ENCODE results near the gene TMEM119. TPM values are rescaled to one million over a fixed set of nuclear protein-coding genes. Genes with fewer than 3 reads are reported as not detected.

TMEM119 gene
- total and polyA plus RNA-seq, 2 of the 8 experiments (the other 6 are each of a cell fraction or from before 2014, with no cell fraction given) = 0.35 to 0.61 TPM

DNA sequence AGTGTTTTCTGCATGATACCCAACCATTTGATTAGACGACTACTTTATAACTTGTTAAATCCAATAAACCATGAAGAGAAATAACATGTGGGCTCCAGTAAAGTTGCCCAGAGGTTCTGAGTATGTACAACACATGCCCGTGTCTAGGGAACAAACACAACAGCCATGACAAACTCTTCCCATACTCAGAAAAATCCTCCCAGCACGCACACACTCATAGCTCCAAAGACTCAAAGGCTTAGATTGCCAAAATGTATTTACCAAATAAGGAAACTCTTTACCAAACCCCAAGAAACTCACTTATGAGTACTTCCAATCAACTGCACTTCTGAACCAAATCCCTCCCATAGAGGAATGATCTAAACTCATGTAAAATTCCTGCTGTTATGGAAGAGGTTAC lies 54.2 kb downstream of the TMEM119 start:
- H3K23me2 ChIP-seq (ENCODE audit: low read depth, low read length) = no peaks in the 10 kb centered on the region
- H2BK20ac ChIP-seq (ENCODE audit: low read length) = no peak overlapping the region
- H4K20me1 ChIP-seq (replicated peaks in 1 of 2; ENCODE audit: control insufficient read depth in 1 of 2, insufficient read depth in 2 of 2, low read length in 2 of 2) = peaks cover 0 to 6% of the 10 kb centered on the region in 2 experiments
- H2BK15ac ChIP-seq (ENCODE audit: low read length) = no peak overlapping the region
- TF ChIP-seq RBBP5 (IDR thresholded peaks at IDR 0.05; ENCODE audit: borderline replicate concordance, low read depth, low read length) (no peak), HDAC6 (IDR thresholded peaks at IDR 0.05; ENCODE audit: low read depth, low read length) (no peak), BACH1 (IDR thresholded peaks at IDR 0.05; ENCODE audit: low read length) (no peak), CHD1 (IDR thresholded peaks at IDR 0.05; ENCODE audit: low read depth, low read length) (no peak)
- H2AK5ac ChIP-seq (ENCODE audit: low read depth, low read length) = no peak overlapping the region
- H2BK12ac ChIP-seq (ENCODE audit: low read depth, low read length) = no peak overlapping the region
- DNase-seq (ENCODE audit: low read depth in 1 of 2, low spot score in 2 of 2) (no peak), FAIRE-seq (no peak)
- H2BK5ac ChIP-seq (ENCODE audit: low read depth, low read length) = no peak overlapping the region
- H3K14ac ChIP-seq (ENCODE audit: insufficient read length) = no peak overlapping the region
- CTCF ChIA-PET (ENCODE audit: partially characterized antibody) = interaction anchor here (1.3 kb wide), 1 partner anchor 26 kb away, joined by 5 read pairs; no protein-coding TSS in a partner anchor
- H2AFZ ChIP-seq (ENCODE audit: low read length) = no peak overlapping the region
- 82% methylated on average over 3 of the region's 3 CpGs; no CpG with 5 or more reads in 1 of the 2 experiments for WGBS, 2 experiments (ENCODE audit: extremely low coverage in 1 of 2, insufficient coverage in 1 of 2, insufficient read length in 1 of 2, insufficient replicate concordance in 2 of 2, low coverage in 1 of 2, low lambda C conversion rate in 2 of 2, missing lambda C conversion rate in 1 of 2)
- peaks cover 29 to 69% (median 52%) of the 10 kb centered on the region in 4 experiments for H3K36me3 ChIP-seq (ENCODE audit: control insufficient read depth in 2 of 4, insufficient read depth in 4 of 4, low read length in 3 of 4)
- POLR2A ChIA-PET (ENCODE audit: partially characterized antibody) = interaction anchor here (1.3 to 2.0 kb wide), 2 partner anchors 10 to 17 kb away, joined by 4 to 8 read pairs; partner anchors contain the start of gene SART3
- peaks cover 0 to 76% of the 10 kb centered on the region in 2 experiments; a peak in 2 of 4 replicates for H3K79me2 ChIP-seq (ENCODE audit: control insufficient read depth in 1 of 2, insufficient read depth in 2 of 2, low read length in 2 of 2)
- H4K8ac ChIP-seq (ENCODE audit: extremely low read depth, insufficient read depth, low read length) = no peak overlapping the region
- H3K4me1 ChIP-seq (replicated peaks in 1 of 4; ENCODE audit: control insufficient read depth in 3 of 4, insufficient read depth in 4 of 4, low read length in 3 of 4) = no peaks in the 10 kb centered on the region
- H3K23ac ChIP-seq (ENCODE audit: insufficient read length) = no peak overlapping the region
- no peak overlapping the region for H3K4me3 ChIP-seq (ENCODE audit: extremely low read depth in 1 of 4, insufficient read depth in 2 of 4, low read depth in 3 of 4, low read length in 4 of 4)
- H3K9ac ChIP-seq (replicated peaks in 1 of 4; ENCODE audit: extremely low read depth in 1 of 4, low read depth in 3 of 4, low read length in 3 of 4) = no peak overlapping the region
- H3K56ac ChIP-seq (replicated peaks; ENCODE audit: insufficient read length, low read depth, low read length) = no peak overlapping the region
- no peak overlapping the region for H3K4ac ChIP-seq (replicated peaks; ENCODE audit: insufficient read length, low read depth, low read length)
- no peak overlapping the region for H3K18ac ChIP-seq (ENCODE audit: extremely low read depth, low read length)
- H3K9me3 ChIP-seq (ENCODE audit: insufficient read depth in 2 of 2, low read depth in 1 of 2, low read length in 1 of 2) = no peaks in the 10 kb centered on the region
- no peak overlapping the region for H4K91ac ChIP-seq (replicated peaks; ENCODE audit: insufficient read length, low read length)
- no peaks in the 10 kb centered on the region; the same call in none of the 2 replicates for H3K79me1 ChIP-seq (ENCODE audit: low read depth, low read length)
- H3K27ac ChIP-seq (ENCODE audit: low read depth, low read length) = no peak overlapping the region
- H3K4me2 ChIP-seq (ENCODE audit: insufficient read depth in 1 of 2, low read depth in 2 of 2, low read length in 2 of 2) = no peak overlapping the region
- no peak overlapping the region for H2BK120ac ChIP-seq (replicated peaks; ENCODE audit: low read depth, low read length)
- H3K27me3 ChIP-seq (replicated peaks in 1 of 4; ENCODE audit: control insufficient read depth in 3 of 4, extremely low read depth in 1 of 4, insufficient read depth in 3 of 4, low read length in 3 of 4) = peaks cover 0 to 2% (median 0%) of the 10 kb centered on the region in 4 experiments; a peak in 1 of 7 replicates
- H4K5ac ChIP-seq (ENCODE audit: insufficient read length, low read depth, low read length) = no peak overlapping the region
